Smooth muscle cell (in vitro differentiated cells): ENCODE results near the gene GALK1. TPM values are rescaled to one million over a fixed set of nuclear protein-coding genes. Genes with fewer than 3 reads are reported as not detected.

Experiments
- DNase-seq: peaks from one replicate; lab custom pipeline; 2025; ENCODE audit not compliant: unreplicated experiment; lab: John Stamatoyannopoulos, UW
- H2AFZ ChIP-seq: fragments of 200-600 bp; sonication (generic); 2 replicates; pipeline ENCODE4 v1.6.0; 2016; ENCODE audit warnings: antibody characterized with exemption, low read depth, mild to moderate bottlenecking
- H3F3A ChIP-seq: fragments of 200-600 bp; sonication (generic); 2 replicates; pipeline ENCODE4 v1.6.0; 2017; ENCODE audit warnings: antibody characterized with exemption, low read depth
- H3K27ac ChIP-seq: fragments of 200-600 bp; sonication (generic); 2 replicates; pipeline ENCODE4 v1.5.1; 2016; ENCODE audit warnings: low read depth, mild to moderate bottlenecking
- H3K27me3 ChIP-seq: fragments of 200-600 bp; sonication (generic); 2 replicates; pipeline ENCODE4 v1.6.1; 2016; ENCODE audit warnings: low read depth, mild to moderate bottlenecking
- H3K36me3 ChIP-seq: fragments of 200-600 bp; sonication (generic); 2 replicates; pipeline ENCODE4 v1.5.1; 2016; ENCODE audit warnings: low read depth
- H3K4me1 ChIP-seq: fragments of 200-600 bp; sonication (generic); 2 replicates; pipeline ENCODE4 v1.5.1; 2016; ENCODE audit warnings: low read depth
- H3K4me2 ChIP-seq: fragments of 200-600 bp; sonication (generic); 2 replicates; pipeline ENCODE4 v1.6.0; 2016; ENCODE audit warnings: mild to moderate bottlenecking
- H3K4me3 ChIP-seq: fragments of 200-600 bp; sonication (generic); 2 replicates; pipeline ENCODE4 v1.5.1; 2016; ENCODE audit warnings: mild to moderate bottlenecking
- H3K79me2 ChIP-seq: fragments of 200-600 bp; sonication (generic); 2 replicates; pipeline ENCODE4 v1.6.0; 2016; ENCODE audit warnings: low read depth, mild to moderate bottlenecking
- H3K9ac ChIP-seq: fragments of 200-600 bp; sonication (generic); 2 replicates; pipeline ENCODE4 v1.6.0; 2016; ENCODE audit warnings: low read depth
- H3K9me3 ChIP-seq: fragments of 200-600 bp; sonication (generic); replicated peaks from 2 replicates; pipeline ENCODE4 v1.5.1; 2016; ENCODE audit warnings: low read depth
- H4K20me1 ChIP-seq: fragments of 200-600 bp; sonication (generic); 2 replicates; pipeline ENCODE4 v1.6.0; 2016; ENCODE audit warnings: low read depth
- WGBS: methylation state at CpG from one replicate; pipeline ENCODE4 v1.1.7; 2016; ENCODE audit warnings: low lambda C conversion rate; 5-methylcytosine and 5-hydroxymethylcytosine counted together
- polyA plus RNA-seq: library from polyadenylated mRNA; unstranded; fragments of >200 nt; fragmentation: Nextera tagmentation; extraction: Ambion mirVana; gene quantifications from 2 replicates; pipeline ENCODE4 v1.2.1, GENCODE V29; 2016
- total RNA-seq: library from RNA; depleted of rRNA; stranded (reverse); fragments of >200 nt; gene quantifications from 2 replicates; pipeline ENCODE4 v1.2.3, GENCODE V29; 2014
- TF ChIP-seq, protein P1 (sequence below): fragments of 200-600 bp; sonication (generic); IDR thresholded peaks from 2 replicates; pipeline ENCODE4 v1.5.1; 2017; ENCODE audit warnings: borderline replicate concordance, mild to moderate bottlenecking, antibody characterized with exemption; ENCODE audit not compliant: insufficient read depth, poor library complexity, severe bottlenecking

The GALK1 gene
- total and polyA plus RNA-seq, 2 experiments from 2014 or later: 31.1 to 108 TPM

DNA sequence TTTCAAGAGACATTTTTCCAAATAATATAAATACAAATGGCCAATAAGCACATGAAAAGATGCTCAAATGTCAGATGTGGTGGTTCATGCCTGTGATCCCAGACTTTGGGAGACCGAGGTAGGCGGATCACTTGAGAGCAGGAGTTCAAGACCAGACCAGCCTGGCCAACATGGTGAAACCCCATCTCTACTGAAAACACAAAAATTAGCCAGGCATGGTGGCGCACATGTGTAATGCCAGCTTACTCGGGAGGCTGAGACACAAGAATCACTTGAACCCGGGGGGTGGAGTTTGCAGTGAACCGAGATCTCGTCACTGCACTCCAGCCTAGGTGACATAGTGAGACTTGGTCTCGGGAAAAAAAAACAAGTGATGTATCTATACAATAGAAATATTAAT, 2.9 kb upstream of the GALK1 start:
- Histone ChIP-seq H3K27ac (no peak overlapping the region), H3K36me3 (no peaks in the 10 kb centered on the region), H4K20me1 (no peaks in the 10 kb centered on the region), H3K9ac (no peak overlapping the region), H2AFZ (no peak overlapping the region), H3K27me3 (no peaks in the 10 kb centered on the region), H3K4me2 (no peak overlapping the region), H3K4me3 (no peak overlapping the region), H3K79me2 (no peaks in the 10 kb centered on the region), H3K9me3 (no peaks in the 10 kb centered on the region), H3F3A (peaks cover 5% of the 10 kb centered on the region), H3K4me1 (peaks cover 8% of the 10 kb centered on the region)
- WGBS: 90% methylated on average over 8 of the region's 8 CpGs
- DNase-seq: no peak
- TF ChIP-seq, protein P1, sequence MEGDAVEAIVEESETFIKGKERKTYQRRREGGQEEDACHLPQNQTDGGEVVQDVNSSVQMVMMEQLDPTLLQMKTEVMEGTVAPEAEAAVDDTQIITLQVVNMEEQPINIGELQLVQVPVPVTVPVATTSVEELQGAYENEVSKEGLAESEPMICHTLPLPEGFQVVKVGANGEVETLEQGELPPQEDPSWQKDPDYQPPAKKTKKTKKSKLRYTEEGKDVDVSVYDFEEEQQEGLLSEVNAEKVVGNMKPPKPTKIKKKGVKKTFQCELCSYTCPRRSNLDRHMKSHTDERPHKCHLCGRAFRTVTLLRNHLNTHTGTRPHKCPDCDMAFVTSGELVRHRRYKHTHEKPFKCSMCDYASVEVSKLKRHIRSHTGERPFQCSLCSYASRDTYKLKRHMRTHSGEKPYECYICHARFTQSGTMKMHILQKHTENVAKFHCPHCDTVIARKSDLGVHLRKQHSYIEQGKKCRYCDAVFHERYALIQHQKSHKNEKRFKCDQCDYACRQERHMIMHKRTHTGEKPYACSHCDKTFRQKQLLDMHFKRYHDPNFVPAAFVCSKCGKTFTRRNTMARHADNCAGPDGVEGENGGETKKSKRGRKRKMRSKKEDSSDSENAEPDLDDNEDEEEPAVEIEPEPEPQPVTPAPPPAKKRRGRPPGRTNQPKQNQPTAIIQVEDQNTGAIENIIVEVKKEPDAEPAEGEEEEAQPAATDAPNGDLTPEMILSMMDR: no peak

DNA sequence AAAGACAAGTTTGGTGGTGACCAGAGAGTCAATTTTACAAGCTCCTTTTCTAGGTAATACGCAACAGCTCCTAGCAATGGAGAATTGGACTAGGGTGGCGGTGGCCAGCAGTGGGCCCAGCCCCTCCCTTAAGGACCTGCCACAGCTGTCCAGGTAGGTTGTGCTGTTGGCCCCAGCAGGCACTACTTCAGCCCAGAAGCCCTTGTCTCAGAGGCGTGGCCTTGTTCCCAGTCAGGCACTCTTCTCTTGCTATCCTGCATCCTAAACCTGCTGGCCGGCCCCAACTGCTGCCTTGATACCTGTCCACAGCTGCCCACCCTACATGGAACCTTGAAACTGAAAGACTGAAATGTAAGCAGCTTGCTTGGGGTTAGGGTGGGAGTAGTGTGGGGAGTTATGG, 989 bp upstream of the GALK1 start:
- Histone ChIP-seq H3K27ac (no peak overlapping the region), H3K4me2 (no peak overlapping the region), H2AFZ (no peak overlapping the region), H3K9ac (no peak overlapping the region), H4K20me1 (no peaks in the 10 kb centered on the region), H3K36me3 (no peaks in the 10 kb centered on the region), H3K4me3 (no peak overlapping the region), H3K9me3 (no peaks in the 10 kb centered on the region), H3F3A (peaks cover 5% of the 10 kb centered on the region), H3K79me2 (no peaks in the 10 kb centered on the region), H3K27me3 (no peaks in the 10 kb centered on the region), H3K4me1 (peaks cover 8% of the 10 kb centered on the region)
- no peak for DNase-seq
- WGBS: 90% methylated on average over 4 of the region's 4 CpGs
- TF ChIP-seq, protein P1: no peak

DNA sequence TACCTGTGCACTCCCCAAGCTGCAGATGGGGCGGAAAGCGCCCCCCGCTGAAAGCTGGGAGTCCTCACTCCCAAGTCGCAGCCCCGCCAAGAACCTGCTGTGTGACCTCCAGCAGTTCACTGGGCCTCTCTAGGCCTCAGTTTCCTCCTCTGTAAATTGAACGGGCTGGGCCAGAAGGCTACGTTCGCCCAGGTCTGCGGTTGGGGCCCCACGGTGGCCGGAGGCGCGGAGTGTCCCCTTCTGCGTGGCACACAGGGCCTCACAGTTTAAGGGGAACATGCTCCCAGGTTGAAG, 628 bp downstream of the GALK1 start:
- H3K79me2 ChIP-seq: no peaks in the 10 kb centered on the region
- H3K9me3 ChIP-seq: no peaks in the 10 kb centered on the region
- H3K27ac ChIP-seq: no peak overlapping the region
- peak overlapping the region; percentile 67 for H2AFZ ChIP-seq
- no peaks in the 10 kb centered on the region for H3K36me3 ChIP-seq
- no peaks in the 10 kb centered on the region for H4K20me1 ChIP-seq
- peaks cover 5% of the 10 kb centered on the region for H3F3A ChIP-seq
- peaks cover 8% of the 10 kb centered on the region for H3K4me1 ChIP-seq
- H3K4me3 ChIP-seq: peak overlapping the region; percentile 75
- TF ChIP-seq, protein P1: peak; percentile 43
- no peak for DNase-seq
- peak overlapping the region; percentile 90 for H3K4me2 ChIP-seq
- H3K9ac ChIP-seq: peak overlapping the region; percentile 69
- no peaks in the 10 kb centered on the region for H3K27me3 ChIP-seq
- WGBS: 10% methylated on average over 14 of the region's 14 CpGs

DNA sequence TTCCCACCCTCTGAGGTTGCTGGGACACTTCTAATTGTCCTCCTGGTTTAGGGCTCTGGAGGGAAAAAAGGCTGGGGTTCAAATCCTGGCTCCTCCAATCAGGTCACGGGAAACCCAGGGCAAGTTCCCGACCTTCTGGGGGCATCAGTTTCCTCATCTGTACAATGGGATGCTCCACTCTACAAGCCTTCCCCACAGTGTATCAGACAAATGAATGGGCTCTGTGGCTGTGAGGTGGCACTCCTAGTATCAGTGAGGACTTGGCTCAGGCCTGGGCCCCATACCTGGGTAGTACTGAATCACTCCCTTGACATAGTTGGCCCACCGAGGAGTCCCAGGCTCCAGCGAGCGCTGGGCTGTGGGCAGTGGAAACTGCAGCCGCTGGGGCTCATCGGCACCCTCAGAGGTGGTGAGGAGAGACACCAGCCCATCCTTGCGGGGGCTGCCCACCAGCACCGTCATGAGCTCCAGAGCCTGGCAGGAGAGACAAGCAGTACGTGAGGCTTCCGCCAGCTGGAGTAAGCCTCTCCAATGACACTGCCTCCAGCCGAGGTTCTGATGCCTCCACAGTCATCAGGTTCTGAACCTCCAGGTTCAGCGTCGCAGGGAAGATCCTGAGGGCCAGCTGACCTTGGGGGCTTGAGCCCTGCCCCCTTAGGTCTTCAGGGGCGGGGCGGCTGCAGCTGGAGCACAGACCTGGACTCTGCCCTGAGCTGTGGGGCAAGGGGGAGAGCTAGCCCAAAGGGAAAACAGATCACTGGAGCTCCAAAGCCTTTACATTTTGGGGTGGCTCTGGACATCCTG, 1.2 kb downstream of the GALK1 start:
- Histone ChIP-seq H3K4me3 (peak overlapping the region; percentile 75), H3K79me2 (no peaks in the 10 kb centered on the region), H3K27me3 (no peaks in the 10 kb centered on the region), H3K27ac (no peak overlapping the region), H3K36me3 (no peaks in the 10 kb centered on the region), H3K9me3 (no peaks in the 10 kb centered on the region), H3K4me1 (peaks cover 8% of the 10 kb centered on the region), H3K4me2 (peak overlapping the region; percentile 90), H3K9ac (peak overlapping the region; percentile 69), H4K20me1 (no peaks in the 10 kb centered on the region), H2AFZ (peak overlapping the region; percentile 67), H3F3A (peaks cover 5% of the 10 kb centered on the region)
- no peak for DNase-seq
- TF ChIP-seq, protein P1: no peak
- 69% methylated on average over 13 of the region's 16 CpGs for WGBS
